ENCODE results near the gene SLC8A2. TPM values are rescaled to one million over a fixed set of nuclear protein-coding genes. Genes with fewer than 3 reads are reported as not detected.
A peak's percentile ranks its signal among the peaks of the same experiment; 100 is the strongest.

SLC8A2 gene
- total and polyA plus RNA-seq, 10 of the 15 experiments (the other 5 are each of a cell fraction or from before 2014, with no cell fraction given): not detected

DNA sequence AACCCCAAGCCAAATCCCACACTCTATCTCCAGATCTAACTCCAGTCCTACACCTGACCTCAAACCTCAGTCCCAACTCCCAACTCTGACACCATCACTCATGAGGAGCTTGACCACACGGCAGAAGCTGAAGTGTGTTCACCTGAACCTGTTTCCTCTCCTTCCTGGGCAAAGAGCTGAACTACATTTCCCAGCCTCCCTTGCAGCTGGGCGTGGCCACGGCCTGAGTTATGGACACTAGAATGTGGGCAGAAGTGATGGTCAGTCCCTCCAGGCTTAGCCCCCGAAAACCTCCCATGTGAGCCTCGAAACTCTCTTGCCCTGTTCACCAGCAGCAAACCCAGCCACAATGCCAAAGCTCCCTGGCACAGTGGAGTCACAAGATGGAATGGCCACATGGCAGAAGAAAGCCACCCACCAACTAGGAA lies 32.9 kb downstream of the SLC8A2 start (continued):
- TF ChIP-seq HCFC1 (IDR thresholded peaks at IDR 0.05; ENCODE audit: low read length) (peak; percentile 78), EZH2 (IDR thresholded peaks at IDR 0.05; ENCODE audit: borderline replicate concordance, control insufficient read depth, low read depth, low read length) (no peak), FOS (IDR thresholded peaks at IDR 0.05; ENCODE audit: borderline replicate concordance, extremely low read depth, insufficient read length) (no peak), CBX3 (IDR thresholded peaks at IDR 0.05; ENCODE audit: borderline replicate concordance, low read depth) (no peak), STAT3 (IDR thresholded peaks at IDR 0.05; ENCODE audit: low read depth, low read length) (no peak), ZSCAN29 (IDR thresholded peaks at IDR 0.05) (no peak), SREBF2 (IDR thresholded peaks at IDR 0.05; ENCODE audit: low read length) (no peak), DPF2 (IDR thresholded peaks at IDR 0.05) (no peak), SIX5 (IDR thresholded peaks at IDR 0.05; ENCODE audit: low read depth, low read length, severe bottlenecking) (peak; percentile 77), CEBPB (IDR thresholded peaks at IDR 0.05; ENCODE audit: borderline replicate concordance in 1 of 2, low read depth in 2 of 2, low read length in 2 of 2) (no peak), KLF5 (IDR thresholded peaks at IDR 0.05; ENCODE audit: partially characterized antibody) (no peak), SMC3 (IDR thresholded peaks at IDR 0.05; ENCODE audit: borderline replicate concordance, low read length) (no peak)

DNA sequence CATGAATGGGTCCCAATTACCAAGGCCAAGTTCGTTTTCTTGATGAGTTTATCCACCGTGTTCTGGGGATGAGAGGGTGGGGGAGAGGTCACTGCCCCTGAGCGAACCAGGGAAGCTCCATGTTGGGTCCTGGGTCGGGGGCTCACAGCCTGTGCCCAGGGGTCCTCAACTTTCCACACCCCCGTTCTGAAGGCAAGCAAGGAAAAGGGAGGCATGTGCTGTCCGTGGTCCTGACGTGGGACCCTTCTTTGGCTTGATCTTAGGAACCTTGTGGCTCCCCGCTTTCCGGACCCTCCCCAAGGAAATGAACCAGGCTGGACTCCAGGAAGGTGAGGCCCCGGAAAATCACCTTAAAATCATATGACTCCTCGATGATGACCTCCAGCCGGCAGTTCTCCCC lies 34.2 kb downstream of the SLC8A2 start:
- intact Hi-C loops (cut with micrococcal nuclease; ENCODE audit: unreplicated experiment) (loop anchor here (2.0 kb wide), 2 partner anchors 45 to 77 kb away; partner anchors contain the start of gene NAPA), in situ Hi-C loops (cut with MboI) (loop anchor here (5.0 kb wide), 1 partner anchor 270 kb away; no protein-coding TSS in a partner anchor)
- ChIA-PET POLR2A (no interaction called here), SMC1A (ENCODE audit: uncharacterized antibody, unreplicated experiment) (interaction anchor here (1.3 to 2.6 kb wide), 5 partner anchors 46 to 275 kb away, joined by 4 to 8 read pairs (median 5); partner anchors contain the start of gene KPTN), CTCF (interaction anchor here (0.6 to 9.9 kb wide), 5 partner anchors 8 to 268 kb away, joined by 3 to 163 read pairs (median 7); partner anchors contain the start of gene NAPA), RAD21 (ENCODE audit: unreplicated experiment) (interaction anchor here (0.6 kb wide), 1 partner anchor 269 kb away, joined by 3 read pairs; no protein-coding TSS in a partner anchor)
- Histone ChIP-seq H3K27ac (ENCODE audit: control insufficient read depth, insufficient read depth) (no peak overlapping the region), H3K9ac (ENCODE audit: control insufficient read depth, insufficient read depth, low read length) (no peak overlapping the region), H3K79me2 (ENCODE audit: control insufficient read depth, insufficient read depth, low read length) (no peaks in the 10 kb centered on the region), H4K20me1 (ENCODE audit: control insufficient read depth, insufficient read depth) (no peaks in the 10 kb centered on the region), H3K4me3 (no peak overlapping the region), H3K27me3 (replicated peaks in 1 of 2; ENCODE audit: control insufficient read depth in 2 of 2, insufficient read depth in 2 of 2, low read length in 1 of 2) (peaks cover 0 to 1% of the 10 kb centered on the region in 2 experiments; a peak in 2 of 4 replicates), H3K4me2 (ENCODE audit: control insufficient read depth, insufficient read depth) (no peak overlapping the region), H2AFZ (ENCODE audit: control insufficient read depth, low read depth, low read length) (no peak overlapping the region), H3K36me3 (ENCODE audit: control insufficient read depth in 2 of 2, insufficient read depth in 2 of 2, low read length in 1 of 2) (no peaks in the 10 kb centered on the region), H3K9me3 (replicated peaks; ENCODE audit: control insufficient read depth, insufficient read depth, low read length) (no peaks in the 10 kb centered on the region), H3K4me1 (ENCODE audit: control insufficient read depth, insufficient read depth, low read length) (no peaks in the 10 kb centered on the region; the same call in none of the 2 replicates)
- TF ChIP-seq KLF5 (IDR thresholded peaks at IDR 0.05; ENCODE audit: partially characterized antibody): no peak
- TF ChIP-seq, protein P1, sequence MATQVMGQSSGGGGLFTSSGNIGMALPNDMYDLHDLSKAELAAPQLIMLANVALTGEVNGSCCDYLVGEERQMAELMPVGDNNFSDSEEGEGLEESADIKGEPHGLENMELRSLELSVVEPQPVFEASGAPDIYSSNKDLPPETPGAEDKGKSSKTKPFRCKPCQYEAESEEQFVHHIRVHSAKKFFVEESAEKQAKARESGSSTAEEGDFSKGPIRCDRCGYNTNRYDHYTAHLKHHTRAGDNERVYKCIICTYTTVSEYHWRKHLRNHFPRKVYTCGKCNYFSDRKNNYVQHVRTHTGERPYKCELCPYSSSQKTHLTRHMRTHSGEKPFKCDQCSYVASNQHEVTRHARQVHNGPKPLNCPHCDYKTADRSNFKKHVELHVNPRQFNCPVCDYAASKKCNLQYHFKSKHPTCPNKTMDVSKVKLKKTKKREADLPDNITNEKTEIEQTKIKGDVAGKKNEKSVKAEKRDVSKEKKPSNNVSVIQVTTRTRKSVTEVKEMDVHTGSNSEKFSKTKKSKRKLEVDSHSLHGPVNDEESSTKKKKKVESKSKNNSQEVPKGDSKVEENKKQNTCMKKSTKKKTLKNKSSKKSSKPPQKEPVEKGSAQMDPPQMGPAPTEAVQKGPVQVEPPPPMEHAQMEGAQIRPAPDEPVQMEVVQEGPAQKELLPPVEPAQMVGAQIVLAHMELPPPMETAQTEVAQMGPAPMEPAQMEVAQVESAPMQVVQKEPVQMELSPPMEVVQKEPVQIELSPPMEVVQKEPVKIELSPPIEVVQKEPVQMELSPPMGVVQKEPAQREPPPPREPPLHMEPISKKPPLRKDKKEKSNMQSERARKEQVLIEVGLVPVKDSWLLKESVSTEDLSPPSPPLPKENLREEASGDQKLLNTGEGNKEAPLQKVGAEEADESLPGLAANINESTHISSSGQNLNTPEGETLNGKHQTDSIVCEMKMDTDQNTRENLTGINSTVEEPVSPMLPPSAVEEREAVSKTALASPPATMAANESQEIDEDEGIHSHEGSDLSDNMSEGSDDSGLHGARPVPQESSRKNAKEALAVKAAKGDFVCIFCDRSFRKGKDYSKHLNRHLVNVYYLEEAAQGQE (IDR thresholded peaks at IDR 0.05; ENCODE audit: low read depth, low read length): peak; percentile 84
- BruUV-seq (replicated peaks): no TSS peak
- FAIRE-seq (no peak), ATAC-seq (no peak), DNase-seq (ENCODE audit: low read depth, low spot score) (no peak)
- 33% methylated on average over 12 of the region's 12 CpGs for WGBS (ENCODE audit: insufficient coverage, insufficient replicate concordance, low lambda C conversion rate, missing lambda C conversion rate)
